ENCODE results near the gene PSKH1. TPM values are rescaled to one million over a fixed set of nuclear protein-coding genes. Genes with fewer than 3 reads are reported as not detected.

PSKH1 gene
- total RNA-seq, 1 donor from 2014 or later: 14.4 TPM

DNA sequence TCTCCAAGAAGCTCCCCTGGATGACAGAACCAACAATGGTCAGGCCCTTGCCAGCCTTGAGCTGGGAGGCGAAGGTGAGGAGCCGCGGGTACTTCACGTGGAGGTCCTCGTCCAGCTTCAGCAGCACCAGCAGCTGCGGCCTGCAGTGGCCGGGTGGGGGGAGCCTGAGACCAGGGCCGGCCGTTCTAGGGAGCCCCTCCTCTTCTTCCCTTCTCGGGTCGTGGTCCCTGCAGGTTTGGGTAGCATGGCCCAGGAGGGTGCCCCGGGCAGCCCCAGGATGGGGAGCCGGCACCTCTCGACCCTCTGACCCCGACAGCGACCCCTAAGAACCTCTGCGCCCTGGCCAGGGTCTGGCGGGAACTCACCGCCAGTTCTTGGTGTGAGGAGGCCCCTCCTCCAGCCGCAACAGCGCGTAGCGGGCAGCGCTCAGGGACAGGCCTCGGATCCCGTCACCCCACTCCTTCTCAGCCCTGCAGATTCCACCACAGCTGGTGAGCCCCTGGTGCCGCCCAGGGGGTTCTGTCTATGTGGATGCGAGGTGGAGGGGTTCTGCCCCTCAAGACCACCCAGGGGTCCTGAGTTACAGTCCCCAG is 54.0 kb downstream of the PSKH1 start:
- no peak overlapping the region for H3K4me3 Mint-ChIP-seq
- H3K27me3 Mint-ChIP-seq: no peaks in the 10 kb centered on the region
- intact Hi-C loops (cut with micrococcal nuclease): no loop called here
- no peaks in the 10 kb centered on the region for H3K4me1 Mint-ChIP-seq
- no peak overlapping the region for H3K27ac Mint-ChIP-seq
- no peaks in the 10 kb centered on the region for H3K9me3 Mint-ChIP-seq
- no peak for DNase-seq
- H3K36me3 Mint-ChIP-seq (ENCODE audit: low read depth): peaks cover 16% of the 10 kb centered on the region

DNA sequence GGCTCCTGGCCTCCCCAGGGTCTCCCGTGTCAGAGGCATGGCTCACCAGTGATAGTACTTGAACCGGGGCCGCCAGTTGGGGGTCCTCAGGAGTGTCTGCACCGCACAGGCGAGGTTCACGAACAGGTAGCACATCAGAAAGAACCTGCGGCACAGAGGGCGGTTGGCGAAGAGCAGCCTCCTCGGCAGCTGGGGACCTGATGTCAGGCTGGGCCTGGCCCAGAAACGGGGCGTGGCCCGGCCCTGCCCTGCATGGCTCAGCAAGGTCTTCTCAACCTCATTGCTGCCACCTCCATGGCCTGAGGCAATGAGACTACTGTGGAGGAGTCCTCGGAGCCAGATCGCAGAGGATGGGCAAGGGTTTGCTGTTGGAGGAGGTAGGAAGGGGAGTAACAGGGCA is 55.0 kb downstream of the PSKH1 start:
- Mint-ChIP-seq H3K4me3 (no peak overlapping the region), H3K4me1 (peaks cover 1% of the 10 kb centered on the region), H3K27ac (no peak overlapping the region), H3K27me3 (no peaks in the 10 kb centered on the region), H3K9me3 (no peaks in the 10 kb centered on the region), H3K36me3 (ENCODE audit: low read depth) (peaks cover 18% of the 10 kb centered on the region)
- DNase-seq: no peak
- intact Hi-C loops (cut with micrococcal nuclease): no loop called here

DNA sequence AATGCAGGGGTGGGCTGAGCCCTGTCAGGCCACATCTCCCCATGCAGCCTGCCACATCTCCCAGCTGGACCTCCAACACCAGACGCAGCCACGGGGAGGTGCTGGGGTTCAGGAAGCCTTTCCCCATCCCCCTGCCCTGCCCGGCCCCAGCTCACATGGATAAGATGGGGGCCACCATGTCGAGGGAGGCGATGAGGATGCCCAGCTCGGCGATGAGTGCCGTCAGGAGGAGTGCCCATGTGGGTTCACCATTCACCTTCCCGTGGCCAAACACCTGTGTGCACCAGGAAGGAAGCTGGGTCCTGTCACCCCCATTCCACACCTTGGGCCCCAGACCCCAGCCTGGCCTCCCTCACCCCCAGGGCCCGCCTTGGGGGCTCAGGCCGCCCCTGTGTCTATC is 56.6 kb downstream of the PSKH1 start:
- intact Hi-C loops (cut with micrococcal nuclease): no loop called here
- Mint-ChIP-seq H3K9me3 (no peaks in the 10 kb centered on the region), H3K27ac (no peak overlapping the region), H3K4me1 (peaks cover 1% of the 10 kb centered on the region), H3K4me3 (no peak overlapping the region), H3K27me3 (no peaks in the 10 kb centered on the region), H3K36me3 (ENCODE audit: low read depth) (peaks cover 18% of the 10 kb centered on the region)
- no peak for DNase-seq

- intact Hi-C loops (cut with micrococcal nuclease): no loop called here
- H3K27ac Mint-ChIP-seq: no peak overlapping the region
- H3K4me3 Mint-ChIP-seq: no peak overlapping the region
- peaks cover 20% of the 10 kb centered on the region for H3K36me3 Mint-ChIP-seq (ENCODE audit: low read depth)
- no peaks in the 10 kb centered on the region for H3K9me3 Mint-ChIP-seq
- peaks cover 1% of the 10 kb centered on the region for H3K4me1 Mint-ChIP-seq
- no peaks in the 10 kb centered on the region for H3K27me3 Mint-ChIP-seq
- DNase-seq: no peak
These were observed 57.3 kb downstream of the PSKH1 start for GRCh38 chr16:67950335-67950843.

DNA sequence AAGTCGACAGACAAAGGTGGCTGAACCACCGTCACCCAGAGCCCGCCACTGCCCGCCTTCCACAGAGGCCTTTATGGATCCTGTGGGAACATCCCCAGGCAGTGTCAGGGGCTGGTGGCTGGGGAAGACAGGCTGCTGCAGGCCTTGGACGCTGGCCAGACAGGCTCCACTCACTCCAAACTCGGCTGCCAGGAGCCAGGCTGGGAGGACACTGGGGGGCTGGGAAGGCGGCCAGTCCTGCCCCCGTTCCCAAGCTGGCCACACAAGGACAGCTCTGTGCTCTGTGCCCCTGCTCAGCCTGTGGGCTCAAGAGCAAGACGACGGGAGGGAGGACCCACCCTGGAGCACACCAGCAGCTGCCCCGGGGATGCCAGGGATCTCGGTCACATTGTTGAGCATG is 58.4 kb downstream of the PSKH1 start:
- H3K27ac Mint-ChIP-seq: no peak overlapping the region
- intact Hi-C loops (cut with micrococcal nuclease): no loop called here
- H3K4me3 Mint-ChIP-seq: no peak overlapping the region
- H3K4me1 Mint-ChIP-seq: peaks cover 1% of the 10 kb centered on the region
- DNase-seq: no peak
- H3K27me3 Mint-ChIP-seq: no peaks in the 10 kb centered on the region
- peaks cover 15% of the 10 kb centered on the region for H3K36me3 Mint-ChIP-seq (ENCODE audit: low read depth)
- H3K9me3 Mint-ChIP-seq: no peaks in the 10 kb centered on the region

DNA sequence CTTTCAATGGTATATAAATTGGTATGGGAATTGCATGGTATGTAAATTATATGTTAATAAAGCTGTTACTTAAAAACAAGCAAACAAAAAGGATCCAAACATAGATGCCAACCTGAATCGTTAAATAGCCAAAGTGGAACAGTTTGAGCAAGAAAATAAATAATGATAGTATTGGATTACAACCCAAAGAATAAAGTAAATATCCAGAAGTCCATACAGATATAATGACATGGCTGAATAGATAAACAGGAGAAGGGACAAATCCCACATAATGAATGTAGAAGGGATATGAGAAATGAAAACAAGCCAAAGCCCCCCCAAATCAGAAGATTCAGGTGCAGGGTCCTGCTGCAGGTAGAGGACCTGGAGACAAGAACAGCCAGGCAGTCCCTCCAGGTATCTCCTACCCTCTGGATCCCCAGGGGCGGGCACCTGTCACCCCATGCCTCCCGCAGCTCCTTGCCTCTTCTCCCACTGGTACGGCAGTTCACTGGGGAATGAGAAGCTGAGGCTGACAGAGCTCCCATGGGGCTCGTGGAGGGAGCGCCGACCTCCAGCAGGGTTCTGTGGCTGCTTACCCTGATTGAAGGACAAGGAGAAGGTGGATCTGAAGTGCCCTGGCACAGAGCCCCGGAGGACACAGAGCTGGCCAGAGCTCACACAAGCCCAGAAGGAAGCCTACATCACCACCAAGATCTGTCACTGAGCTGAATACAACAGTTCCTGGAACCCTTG is 60.8 kb downstream of the PSKH1 start:
- intact Hi-C loops (cut with micrococcal nuclease): no loop called here
- Mint-ChIP-seq H3K9me3 (no peaks in the 10 kb centered on the region), H3K36me3 (ENCODE audit: low read depth) (peaks cover 20% of the 10 kb centered on the region), H3K27ac (no peak overlapping the region), H3K27me3 (no peaks in the 10 kb centered on the region), H3K4me3 (no peak overlapping the region), H3K4me1 (peaks cover 4% of the 10 kb centered on the region)
- DNase-seq: no peak

DNA sequence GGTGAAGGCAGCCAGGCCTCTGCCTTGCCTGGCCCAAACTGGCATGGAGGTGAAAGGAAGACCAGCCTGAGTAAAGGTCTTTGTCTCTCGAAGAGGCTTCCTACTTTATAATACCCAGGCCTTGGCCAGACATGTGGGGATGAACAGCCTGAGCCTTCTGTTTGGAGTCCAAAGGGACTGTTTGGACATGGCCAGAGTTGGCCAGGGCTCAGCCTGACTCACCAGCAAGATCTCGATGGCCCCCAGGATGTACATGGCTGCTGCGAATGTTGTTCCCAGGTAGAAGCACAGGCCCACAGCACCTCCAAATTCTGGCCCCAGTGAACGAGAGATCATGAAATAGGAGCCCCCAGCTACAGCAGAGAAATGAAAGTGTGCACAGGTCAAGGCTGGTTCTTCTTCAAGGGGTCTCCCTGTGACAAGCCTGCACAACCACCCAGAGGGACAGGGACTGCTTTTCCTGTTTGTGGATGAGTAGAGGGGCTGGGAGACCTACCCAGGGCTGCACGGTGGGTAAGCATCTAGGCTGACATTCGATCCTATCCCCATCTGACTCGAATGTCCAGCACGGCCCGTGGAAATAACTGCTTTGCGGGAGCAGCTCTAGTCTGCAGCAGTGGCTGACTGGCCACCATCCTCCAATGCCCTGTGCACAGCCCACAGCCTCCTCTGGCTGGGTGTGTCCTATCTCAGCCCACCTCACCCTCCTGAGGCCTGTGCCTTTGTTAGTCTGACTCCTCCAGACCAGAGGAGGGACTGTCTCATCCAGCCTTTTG is 61.6 kb downstream of the PSKH1 start:
- no peaks in the 10 kb centered on the region for H3K9me3 Mint-ChIP-seq
- H3K27me3 Mint-ChIP-seq: no peaks in the 10 kb centered on the region
- peaks cover 4% of the 10 kb centered on the region for H3K4me1 Mint-ChIP-seq
- no peak overlapping the region for H3K4me3 Mint-ChIP-seq
- H3K27ac Mint-ChIP-seq: no peak overlapping the region
- no peak for DNase-seq
- intact Hi-C loops (cut with micrococcal nuclease): no loop called here
- H3K36me3 Mint-ChIP-seq (ENCODE audit: low read depth): peaks cover 20% of the 10 kb centered on the region

GRCh38 chr16:67957622-67958021 is 64.6 kb downstream of the PSKH1 start:
- no peak for DNase-seq
- H3K4me3 Mint-ChIP-seq: no peak overlapping the region
- intact Hi-C loops (cut with micrococcal nuclease): no loop called here

GRCh38 chr16:67959536-67960329 is 66.7 kb downstream of the PSKH1 start:
- no peak overlapping the region for H3K27ac Mint-ChIP-seq
- H3K27me3 Mint-ChIP-seq: no peaks in the 10 kb centered on the region
- intact Hi-C loops (cut with micrococcal nuclease): no loop called here

More at GRCh38 chr16:67957622-67958021, 64.6 kb downstream of the PSKH1 start:
- H3K4me1 Mint-ChIP-seq: peaks cover 3% of the 10 kb centered on the region
- peaks cover 27% of the 10 kb centered on the region for H3K36me3 Mint-ChIP-seq (ENCODE audit: low read depth)
- H3K9me3 Mint-ChIP-seq: no peaks in the 10 kb centered on the region
- no peaks in the 10 kb centered on the region for H3K27me3 Mint-ChIP-seq
- H3K27ac Mint-ChIP-seq: no peak overlapping the region

GRCh38 chr16:67961551-67961957 is 68.5 kb downstream of the PSKH1 start:
- H3K9me3 Mint-ChIP-seq: no peaks in the 10 kb centered on the region
- no peak overlapping the region for H3K27ac Mint-ChIP-seq
- intact Hi-C loops (cut with micrococcal nuclease): no loop called here
- no peak overlapping the region for H3K4me3 Mint-ChIP-seq
- H3K4me1 Mint-ChIP-seq: peaks cover 9% of the 10 kb centered on the region
- no peaks in the 10 kb centered on the region for H3K27me3 Mint-ChIP-seq
- H3K36me3 Mint-ChIP-seq (ENCODE audit: low read depth): peaks cover 23% of the 10 kb centered on the region
- no peak for DNase-seq

More at GRCh38 chr16:67959536-67960329, 66.7 kb downstream of the PSKH1 start:
- H3K9me3 Mint-ChIP-seq: no peaks in the 10 kb centered on the region
- peaks cover 25% of the 10 kb centered on the region for H3K36me3 Mint-ChIP-seq (ENCODE audit: low read depth)
- no peak for DNase-seq
- peaks cover 5% of the 10 kb centered on the region for H3K4me1 Mint-ChIP-seq
- no peak overlapping the region for H3K4me3 Mint-ChIP-seq

GRCh38 chr16:67962135-67962534 is 69.1 kb downstream of the PSKH1 start:
- no peak for DNase-seq
- no peaks in the 10 kb centered on the region for H3K9me3 Mint-ChIP-seq
- H3K4me1 Mint-ChIP-seq: peaks cover 15% of the 10 kb centered on the region
- no peaks in the 10 kb centered on the region for H3K27me3 Mint-ChIP-seq
- H3K4me3 Mint-ChIP-seq: no peak overlapping the region
- intact Hi-C loops (cut with micrococcal nuclease): no loop called here
- peaks cover 23% of the 10 kb centered on the region for H3K36me3 Mint-ChIP-seq (ENCODE audit: low read depth)
- H3K27ac Mint-ChIP-seq: no peak overlapping the region

- intact Hi-C loops (cut with micrococcal nuclease): no loop called here
- DNase-seq: no peak
- Mint-ChIP-seq H3K9me3 (no peaks in the 10 kb centered on the region), H3K27me3 (no peaks in the 10 kb centered on the region), H3K27ac (no peak overlapping the region), H3K36me3 (ENCODE audit: low read depth) (peaks cover 21% of the 10 kb centered on the region), H3K4me3 (no peak overlapping the region), H3K4me1 (peaks cover 19% of the 10 kb centered on the region)
These were observed 70.2 kb downstream of the PSKH1 start for GRCh38 chr16:67963292-67963661.

GRCh38 chr16:67963662-67964321 is 70.7 kb downstream of the PSKH1 start:
- no peak for DNase-seq
- Mint-ChIP-seq H3K36me3 (ENCODE audit: low read depth) (peaks cover 19% of the 10 kb centered on the region), H3K4me1 (peaks cover 18% of the 10 kb centered on the region), H3K9me3 (no peaks in the 10 kb centered on the region), H3K4me3 (no peak overlapping the region), H3K27me3 (no peaks in the 10 kb centered on the region), H3K27ac (no peak overlapping the region)
- intact Hi-C loops (cut with micrococcal nuclease): no loop called here

Data from activated CD4-positive, alpha-beta T cell treated with anti-CD3 and anti-CD28 coated beads, Interleukin-2, amount 10 ng/mL, durations not matched to agents 24 days and 14 days (primary cell).